Astrocyte (in vitro differentiated cells and primary cell): ENCODE results near the gene KCNQ5. TPM values are rescaled to one million over a fixed set of nuclear protein-coding genes. Genes with fewer than 3 reads are reported as not detected.
A peak's percentile ranks its signal among the peaks of the same experiment; 100 is the strongest.

Experiments used
- DNase-seq: peaks from one replicate; pipeline ENCODE4 v3.0.0-alpha.2; 2010; ENCODE audit warnings: low read depth
- FAIRE-seq: peaks from 2 replicates; lab custom pipeline; 2011; peaks lifted over from hg19 to GRCh38; lab: Jason Lieb, UNC
- H2AFZ ChIP-seq: 2 replicates; pipeline ENCODE4 v1.6.0; 2012; ENCODE audit warnings: low read depth, low read length, inconsistent platforms
- H3K27ac ChIP-seq: 2 replicates; pipeline ENCODE4 v1.5.1; 2011; ENCODE audit warnings: low read depth, low read length, inconsistent platforms
- H3K27me3 ChIP-seq: 2 replicates; pipeline ENCODE4 v1.6.0; 2011; ENCODE audit warnings: low read length, inconsistent platforms; ENCODE audit not compliant: insufficient read depth
- H3K36me3 ChIP-seq: 2 replicates; pipeline ENCODE4 v1.5.1; 2011; ENCODE audit warnings: low read length, inconsistent platforms; ENCODE audit not compliant: insufficient read depth
- H3K4me1 ChIP-seq: 2 replicates; pipeline ENCODE4 v1.5.1; 2011; ENCODE audit warnings: low read length, inconsistent platforms; ENCODE audit not compliant: insufficient read depth
- H3K4me2 ChIP-seq: 2 replicates; pipeline ENCODE4 v1.6.0; 2012; ENCODE audit warnings: low read length, inconsistent platforms
- H3K4me3 ChIP-seq: 2 replicates; pipeline ENCODE4 v1.5.1; 2011; ENCODE audit warnings: low read depth, mild to moderate bottlenecking, low read length, inconsistent platforms; ENCODE audit not compliant: insufficient read depth
- H3K79me2 ChIP-seq: 2 replicates; pipeline ENCODE4 v1.6.0; 2012; ENCODE audit warnings: mild to moderate bottlenecking, low read length, inconsistent platforms; ENCODE audit not compliant: insufficient read depth
- H3K9ac ChIP-seq: 2 replicates; pipeline ENCODE4 v1.6.0; 2012; ENCODE audit warnings: mild to moderate bottlenecking, low read length, inconsistent platforms
- H3K9me3 ChIP-seq: 2 replicates; pipeline ENCODE4 v1.5.1; 2012; ENCODE audit warnings: low read depth, mild to moderate bottlenecking, low read length, inconsistent platforms; ENCODE audit not compliant: insufficient read depth
- H4K20me1 ChIP-seq: 2 replicates; pipeline ENCODE4 v1.6.0; 2012; ENCODE audit warnings: low read length, inconsistent platforms; ENCODE audit not compliant: insufficient read depth
- H3K27ac Mint-ChIP-seq: one replicate; pipeline ENCODE4 v1.8.0; 2021; ENCODE audit warnings: mild to moderate bottlenecking, mixed read lengths; ENCODE audit not compliant: unreplicated experiment
- H3K27me3 Mint-ChIP-seq: one replicate; pipeline ENCODE4 v1.8.0; 2021; ENCODE audit warnings: low read depth, mixed read lengths; ENCODE audit not compliant: unreplicated experiment
- H3K36me3 Mint-ChIP-seq: one replicate; pipeline ENCODE4 v1.8.0; 2021; ENCODE audit warnings: low read depth, mixed read lengths; ENCODE audit not compliant: unreplicated experiment
- H3K4me1 Mint-ChIP-seq: one replicate; pipeline ENCODE4 v1.8.0; 2021; ENCODE audit warnings: low read depth, mixed read lengths; ENCODE audit not compliant: unreplicated experiment
- H3K4me3 Mint-ChIP-seq: one replicate; pipeline ENCODE4 v1.8.0; 2021; ENCODE audit warnings: mild to moderate bottlenecking, moderate library complexity, mixed read lengths; ENCODE audit not compliant: unreplicated experiment
- H3K9me3 Mint-ChIP-seq: one replicate; pipeline ENCODE4 v1.8.0; 2021; ENCODE audit warnings: mild to moderate bottlenecking, mixed read lengths; ENCODE audit not compliant: unreplicated experiment
- EZH2 ChIP-seq: IDR thresholded peaks from 2 replicates; pipeline ENCODE4 v1.6.1; 2012; ENCODE audit warnings: mild to moderate bottlenecking, low read length, inconsistent platforms; ENCODE audit not compliant: insufficient read depth
- total RNA-seq: library from RNA; stranded (reverse); gene quantifications from 2 replicates; pipeline ENCODE4 v1.2.1, GENCODE V29; 2021
- TF ChIP-seq, protein P1 (sequence below): IDR thresholded peaks from 2 replicates; pipeline ENCODE4 v1.5.1; 2011; ENCODE audit warnings: low read depth, mild to moderate bottlenecking, inconsistent platforms, low read length, moderate library complexity; ENCODE audit not compliant: insufficient read depth

Gene KCNQ5
- total RNA-seq, 1 donor from 2014 or later: 2.0 TPM

DNA sequence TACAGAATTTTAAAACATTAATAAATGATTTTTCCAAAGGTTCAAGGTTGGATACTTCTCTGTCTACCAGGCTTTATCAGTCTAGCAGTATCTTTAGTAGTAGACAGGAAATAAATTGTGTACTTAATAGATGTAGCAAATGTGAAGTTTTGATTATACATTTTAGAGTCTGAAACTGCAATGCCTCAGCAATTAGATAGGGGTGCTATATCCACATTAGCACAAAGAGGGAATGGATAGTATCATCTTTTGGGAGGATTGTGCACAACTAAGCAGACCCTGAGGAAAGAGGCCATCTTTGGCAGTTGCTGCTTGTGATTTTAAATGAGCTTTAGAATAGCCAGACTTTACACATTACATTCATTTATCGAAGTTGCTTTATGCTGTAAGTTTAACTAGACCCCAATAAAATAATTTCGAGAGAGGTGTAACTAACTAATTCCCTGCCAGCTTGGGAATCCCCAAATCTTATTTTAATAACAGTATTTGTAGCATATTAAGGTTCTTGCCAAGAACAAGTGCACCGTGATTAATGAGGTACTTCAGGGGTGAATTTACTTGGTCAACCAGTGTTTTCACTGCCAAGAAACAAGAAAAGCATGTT is 2.8 kb downstream of the KCNQ5 start:
- Histone ChIP-seq H3K9me3 (no peaks in the 10 kb centered on the region), H3K36me3 (no peaks in the 10 kb centered on the region), H3K4me1 (peaks cover 22% of the 10 kb centered on the region), H3K9ac (no peak overlapping the region), H2AFZ (no peak overlapping the region), H3K27me3 (no peaks in the 10 kb centered on the region), H3K27ac (no peak overlapping the region), H4K20me1 (no peaks in the 10 kb centered on the region), H3K4me3 (no peak overlapping the region), H3K4me2 (no peak overlapping the region), H3K79me2 (peaks cover 30% of the 10 kb centered on the region)
- peaks cover 9% of the 10 kb centered on the region for H3K4me1 Mint-ChIP-seq
- no peaks in the 10 kb centered on the region for H3K36me3 Mint-ChIP-seq
- no peak overlapping the region for H3K4me3 Mint-ChIP-seq
- no peak overlapping the region for H3K27ac Mint-ChIP-seq
- FAIRE-seq (no peak), DNase-seq (no peak)
- H3K27me3 Mint-ChIP-seq: peaks cover 30% of the 10 kb centered on the region
- no peak for TF ChIP-seq EZH2
- TF ChIP-seq, protein P1, sequence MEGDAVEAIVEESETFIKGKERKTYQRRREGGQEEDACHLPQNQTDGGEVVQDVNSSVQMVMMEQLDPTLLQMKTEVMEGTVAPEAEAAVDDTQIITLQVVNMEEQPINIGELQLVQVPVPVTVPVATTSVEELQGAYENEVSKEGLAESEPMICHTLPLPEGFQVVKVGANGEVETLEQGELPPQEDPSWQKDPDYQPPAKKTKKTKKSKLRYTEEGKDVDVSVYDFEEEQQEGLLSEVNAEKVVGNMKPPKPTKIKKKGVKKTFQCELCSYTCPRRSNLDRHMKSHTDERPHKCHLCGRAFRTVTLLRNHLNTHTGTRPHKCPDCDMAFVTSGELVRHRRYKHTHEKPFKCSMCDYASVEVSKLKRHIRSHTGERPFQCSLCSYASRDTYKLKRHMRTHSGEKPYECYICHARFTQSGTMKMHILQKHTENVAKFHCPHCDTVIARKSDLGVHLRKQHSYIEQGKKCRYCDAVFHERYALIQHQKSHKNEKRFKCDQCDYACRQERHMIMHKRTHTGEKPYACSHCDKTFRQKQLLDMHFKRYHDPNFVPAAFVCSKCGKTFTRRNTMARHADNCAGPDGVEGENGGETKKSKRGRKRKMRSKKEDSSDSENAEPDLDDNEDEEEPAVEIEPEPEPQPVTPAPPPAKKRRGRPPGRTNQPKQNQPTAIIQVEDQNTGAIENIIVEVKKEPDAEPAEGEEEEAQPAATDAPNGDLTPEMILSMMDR: peak; percentile 78
- no peaks in the 10 kb centered on the region for H3K9me3 Mint-ChIP-seq

DNA sequence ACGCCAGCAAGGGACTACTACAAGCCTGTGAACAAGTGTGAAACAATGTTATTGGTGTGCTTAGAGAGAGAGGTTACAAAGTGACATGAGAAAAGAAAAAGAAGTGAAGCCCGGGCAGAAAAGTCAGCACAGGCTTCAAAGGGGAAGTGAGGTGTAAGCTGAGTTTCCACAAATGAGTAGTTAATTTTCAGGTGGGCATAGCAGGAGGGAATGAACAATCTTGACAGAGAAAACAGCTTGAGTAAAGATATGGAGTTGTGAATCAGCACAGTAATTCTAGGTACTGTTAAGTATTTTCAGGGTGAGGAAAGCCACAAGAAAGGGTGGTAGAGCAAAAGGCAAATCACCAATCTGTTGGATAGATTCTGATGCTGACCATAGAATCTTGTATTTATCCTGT is 4.3 kb downstream of the KCNQ5 start:
- DNase-seq (no peak), FAIRE-seq (no peak)
- Histone ChIP-seq H3K79me2 (peaks cover 30% of the 10 kb centered on the region), H3K4me1 (peaks cover 10% of the 10 kb centered on the region), H4K20me1 (no peaks in the 10 kb centered on the region), H3K9me3 (no peaks in the 10 kb centered on the region), H3K27me3 (no peaks in the 10 kb centered on the region), H3K36me3 (no peaks in the 10 kb centered on the region), H2AFZ (no peak overlapping the region), H3K9ac (no peak overlapping the region), H3K4me3 (no peak overlapping the region), H3K4me2 (no peak overlapping the region), H3K27ac (no peak overlapping the region)
- no peaks in the 10 kb centered on the region for H3K9me3 Mint-ChIP-seq
- no peaks in the 10 kb centered on the region for H3K36me3 Mint-ChIP-seq
- peaks cover 2% of the 10 kb centered on the region for H3K4me1 Mint-ChIP-seq
- H3K27me3 Mint-ChIP-seq: peaks cover 21% of the 10 kb centered on the region
- no peak for TF ChIP-seq EZH2
- TF ChIP-seq, protein P1: no peak
- H3K27ac Mint-ChIP-seq: no peak overlapping the region
- no peak overlapping the region for H3K4me3 Mint-ChIP-seq

DNA sequence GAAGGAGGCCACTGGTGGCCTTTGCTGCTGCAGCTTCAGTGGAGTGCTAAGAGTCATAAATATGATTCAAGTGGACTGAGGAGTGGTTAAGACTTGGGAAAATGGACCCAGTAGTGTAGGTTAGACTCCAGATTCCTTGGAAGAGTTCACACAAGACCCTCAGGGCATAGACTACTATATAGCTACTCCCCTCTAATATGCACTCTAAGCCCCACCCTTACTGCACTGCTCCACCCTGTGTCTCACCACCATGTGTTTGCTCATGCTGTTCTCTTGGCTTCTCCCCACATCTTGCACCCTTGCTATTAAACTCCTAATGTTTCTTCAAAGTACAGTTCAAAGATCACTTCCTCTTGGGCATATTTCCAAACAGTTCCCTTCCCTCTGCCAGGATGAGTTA is 5.7 kb downstream of the KCNQ5 start:
- peaks cover 19% of the 10 kb centered on the region for H3K27me3 Mint-ChIP-seq
- Histone ChIP-seq H2AFZ (no peak overlapping the region), H3K9me3 (no peaks in the 10 kb centered on the region), H4K20me1 (no peaks in the 10 kb centered on the region), H3K79me2 (peaks cover 32% of the 10 kb centered on the region), H3K9ac (no peak overlapping the region), H3K27me3 (no peaks in the 10 kb centered on the region), H3K27ac (no peak overlapping the region), H3K4me3 (no peak overlapping the region), H3K4me1 (peaks cover 3% of the 10 kb centered on the region), H3K4me2 (no peak overlapping the region), H3K36me3 (no peaks in the 10 kb centered on the region)
- DNase-seq (no peak), FAIRE-seq (no peak)
- no peak for TF ChIP-seq EZH2
- TF ChIP-seq, protein P1: no peak
- H3K27ac Mint-ChIP-seq: no peak overlapping the region
- H3K36me3 Mint-ChIP-seq: no peaks in the 10 kb centered on the region
- H3K4me3 Mint-ChIP-seq: no peak overlapping the region
- peaks cover 1% of the 10 kb centered on the region for H3K4me1 Mint-ChIP-seq
- H3K9me3 Mint-ChIP-seq: no peaks in the 10 kb centered on the region
